GM12892 (cell line): ENCODE results near the gene TMTC2.

Experiments used
- POLR2A ChIP-seq: IDR thresholded peaks from 2 replicates; pipeline ENCODE4 v1.6.1; 2011; ENCODE audit warnings: low read depth, low read length, control low read depth
- TAF1 ChIP-seq: IDR thresholded peaks from 2 replicates; pipeline ENCODE4 v1.6.1; 2011; ENCODE audit warnings: low read depth, mild to moderate bottlenecking, control low read depth, low read length, borderline replicate concordance

DNA sequence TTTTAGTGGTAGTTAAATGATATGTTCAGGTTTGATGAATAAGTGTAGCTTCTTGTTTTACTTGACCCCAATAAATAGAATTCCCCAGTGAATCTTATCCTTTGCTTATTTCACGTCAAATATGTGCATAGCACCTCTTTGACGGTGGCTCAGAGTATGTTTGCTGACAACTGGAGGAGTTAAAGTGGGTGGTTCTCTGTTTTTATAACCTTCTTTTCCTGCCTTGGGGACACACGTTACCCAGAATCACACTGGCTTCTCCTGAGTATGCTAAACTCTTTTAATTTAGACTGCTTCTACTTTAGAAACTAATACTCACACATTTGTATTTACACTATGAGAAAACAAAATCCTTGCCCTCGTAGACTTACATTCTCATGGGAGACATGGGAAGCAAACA, 62.3 kb downstream of the TMTC2 start:
- TF ChIP-seq POLR2A: no peak
- no peak for TF ChIP-seq TAF1
